Choroid plexus epithelial cell (primary cell): ENCODE results near the gene DNAH8.

Experiments
- DNase-seq: peaks from one replicate; pipeline ENCODE4 v3.0.0-alpha.2; 2010; ENCODE audit warnings: low read depth
- H3K4me3 ChIP-seq: 2 replicates; pipeline ENCODE4 v1.5.1; 2011; ENCODE audit warnings: low read depth, mild to moderate bottlenecking, control low read depth, low read length, moderate library complexity
- TF ChIP-seq, protein P1 (sequence below): conservative IDR thresholded peaks from 2 replicates; pipeline ENCODE4 v1.5.1; 2011; ENCODE audit warnings: low read depth, mild to moderate bottlenecking, control low read depth, inconsistent platforms, low read length, moderate library complexity

DNAH8 gene, protein sequence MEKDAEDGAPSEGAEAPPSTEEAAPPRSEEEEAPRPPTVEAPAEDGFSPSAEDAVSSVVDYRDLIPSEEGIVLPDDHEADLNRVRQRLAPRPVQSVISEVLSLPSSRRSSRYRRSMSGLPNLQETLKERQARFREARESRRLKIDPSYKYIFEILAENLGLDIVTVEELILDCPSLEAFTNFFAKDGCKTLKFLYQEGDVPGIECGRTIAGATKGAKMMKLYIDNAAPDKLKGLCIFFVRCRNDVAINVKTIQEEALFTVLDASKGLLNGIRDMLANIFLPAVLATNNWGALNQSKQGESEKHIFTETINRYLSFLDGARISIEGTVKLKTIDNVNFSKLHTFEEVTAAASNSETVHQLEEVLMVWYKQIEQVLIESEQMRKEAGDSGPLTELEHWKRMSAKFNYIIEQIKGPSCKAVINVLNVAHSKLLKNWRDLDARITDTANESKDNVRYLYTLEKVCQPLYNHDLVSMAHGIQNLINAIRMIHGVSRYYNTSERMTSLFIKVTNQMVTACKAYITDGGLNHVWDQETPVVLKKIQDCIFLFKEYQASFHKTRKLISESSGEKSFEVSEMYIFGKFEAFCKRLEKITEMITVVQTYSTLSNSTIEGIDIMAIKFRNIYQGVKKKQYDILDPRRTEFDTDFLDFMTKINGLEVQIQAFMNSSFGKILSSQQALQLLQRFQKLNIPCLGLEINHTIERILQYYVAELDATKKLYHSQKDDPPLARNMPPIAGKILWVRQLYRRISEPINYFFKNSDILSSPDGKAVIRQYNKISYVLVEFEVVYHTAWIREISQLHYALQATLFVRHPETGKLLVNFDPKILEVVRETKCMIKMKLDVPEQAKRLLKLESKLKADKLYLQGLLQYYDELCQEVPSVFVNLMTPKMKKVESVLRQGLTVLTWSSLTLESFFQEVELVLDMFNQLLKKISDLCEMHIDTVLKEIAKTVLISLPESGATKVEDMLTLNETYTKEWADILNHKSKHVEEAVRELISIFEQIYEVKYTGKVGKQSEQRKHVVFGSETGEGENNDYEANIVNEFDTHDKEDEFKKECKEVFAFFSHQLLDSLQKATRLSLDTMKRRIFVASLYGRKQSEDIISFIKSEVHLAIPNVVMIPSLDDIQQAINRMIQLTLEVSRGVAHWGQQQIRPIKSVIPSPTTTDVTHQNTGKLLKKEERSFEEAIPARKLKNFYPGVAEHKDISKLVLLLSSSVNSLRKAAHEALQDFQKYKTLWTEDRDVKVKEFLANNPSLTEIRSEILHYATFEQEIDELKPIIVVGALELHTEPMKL (N-terminal part only)

DNA sequence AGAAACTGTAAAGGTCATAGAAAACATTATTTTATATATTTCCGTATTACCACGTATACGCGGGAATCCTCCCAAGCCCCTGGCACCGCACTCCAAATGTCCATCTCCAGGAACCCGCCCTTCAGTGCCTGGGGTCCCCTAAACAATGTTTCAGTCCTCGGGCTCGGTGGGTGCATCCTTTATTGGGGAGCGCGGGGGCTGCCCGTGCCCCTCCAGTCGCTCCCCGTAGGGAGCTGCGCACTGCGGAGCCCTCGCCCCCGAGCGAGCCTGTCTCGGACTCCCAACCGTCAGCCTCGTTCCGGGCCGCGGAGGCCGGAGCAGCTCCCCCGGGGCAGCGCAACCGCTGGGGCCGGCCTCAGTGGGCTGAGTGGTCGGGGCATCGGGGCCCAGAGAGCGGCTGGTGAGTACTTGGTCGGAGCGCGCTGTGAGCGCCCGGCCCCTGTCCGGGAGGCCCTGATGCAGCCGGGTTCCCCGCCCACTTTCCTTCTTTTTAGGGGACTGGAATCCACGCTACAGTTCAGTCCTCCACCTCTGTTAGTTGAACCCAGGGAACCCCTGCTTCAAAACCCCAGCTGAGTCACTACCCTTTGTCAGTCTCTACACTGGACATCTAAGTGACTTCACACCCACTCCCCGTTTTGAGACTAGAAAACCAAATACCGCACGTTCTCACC, at the start of gene DNAH8:
DNAH8 (plus strand) TSS at position 296 of the 674 bp plus-strand sequence. CDS start 7,499 bp downstream, outside the sequence.
- no peak for DNase-seq
- H3K4me3 ChIP-seq, result peak within 1 kb of the TSS; percentile 55
- TF ChIP-seq, protein P1, sequence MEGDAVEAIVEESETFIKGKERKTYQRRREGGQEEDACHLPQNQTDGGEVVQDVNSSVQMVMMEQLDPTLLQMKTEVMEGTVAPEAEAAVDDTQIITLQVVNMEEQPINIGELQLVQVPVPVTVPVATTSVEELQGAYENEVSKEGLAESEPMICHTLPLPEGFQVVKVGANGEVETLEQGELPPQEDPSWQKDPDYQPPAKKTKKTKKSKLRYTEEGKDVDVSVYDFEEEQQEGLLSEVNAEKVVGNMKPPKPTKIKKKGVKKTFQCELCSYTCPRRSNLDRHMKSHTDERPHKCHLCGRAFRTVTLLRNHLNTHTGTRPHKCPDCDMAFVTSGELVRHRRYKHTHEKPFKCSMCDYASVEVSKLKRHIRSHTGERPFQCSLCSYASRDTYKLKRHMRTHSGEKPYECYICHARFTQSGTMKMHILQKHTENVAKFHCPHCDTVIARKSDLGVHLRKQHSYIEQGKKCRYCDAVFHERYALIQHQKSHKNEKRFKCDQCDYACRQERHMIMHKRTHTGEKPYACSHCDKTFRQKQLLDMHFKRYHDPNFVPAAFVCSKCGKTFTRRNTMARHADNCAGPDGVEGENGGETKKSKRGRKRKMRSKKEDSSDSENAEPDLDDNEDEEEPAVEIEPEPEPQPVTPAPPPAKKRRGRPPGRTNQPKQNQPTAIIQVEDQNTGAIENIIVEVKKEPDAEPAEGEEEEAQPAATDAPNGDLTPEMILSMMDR, result no peak

GRCh38 chr6:38671885-38672467, 43.1 kb upstream of the DNAH8 start:
- H3K4me3 ChIP-seq, result no peak overlapping the region
- TF ChIP-seq, protein P1, result peak; percentile 80
- peak; percentile 86 for DNase-seq

- TF ChIP-seq, protein P1, result no peak
- no peak for DNase-seq
- H3K4me3 ChIP-seq, result no peak overlapping the region
Measured at GRCh38 chr6:38673397-38674165, 41.5 kb upstream of the DNAH8 start.

DNA sequence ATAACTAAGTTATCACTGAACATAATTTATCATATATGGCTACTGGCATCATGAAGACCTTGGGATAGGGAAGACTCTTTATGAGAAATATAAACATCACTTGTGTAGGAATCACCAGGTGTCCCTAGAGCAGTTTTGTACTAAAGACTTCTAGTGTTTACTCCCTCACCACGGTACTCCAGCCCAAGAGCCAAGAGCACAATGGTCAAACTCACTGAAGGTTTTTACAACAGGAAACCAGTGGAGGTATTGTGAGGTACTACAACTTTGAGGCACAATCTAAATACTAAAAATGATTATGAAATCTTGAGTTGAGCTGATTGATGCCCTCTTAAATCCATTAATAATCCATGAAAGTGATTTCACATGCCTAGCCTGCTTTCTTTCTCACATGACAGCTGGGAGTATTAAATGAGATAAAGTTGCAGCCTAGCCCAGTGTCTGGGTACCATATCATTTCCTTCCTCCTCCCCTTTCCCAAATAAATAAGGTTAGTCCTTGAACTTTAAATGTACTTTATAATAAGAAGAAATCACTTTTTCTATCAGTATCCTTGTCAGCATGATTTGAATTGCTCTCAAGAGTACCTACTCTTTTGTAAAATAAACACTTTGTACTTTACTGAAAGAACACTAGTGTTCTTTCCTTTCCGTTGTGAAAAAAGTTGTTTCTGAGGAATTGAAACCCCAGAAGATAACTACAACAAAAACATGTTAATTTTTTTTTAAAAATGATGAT, 38.7 kb upstream of the DNAH8 start:
- TF ChIP-seq, protein P1, result no peak
- no peak for DNase-seq
- no peak overlapping the region for H3K4me3 ChIP-seq

DNA sequence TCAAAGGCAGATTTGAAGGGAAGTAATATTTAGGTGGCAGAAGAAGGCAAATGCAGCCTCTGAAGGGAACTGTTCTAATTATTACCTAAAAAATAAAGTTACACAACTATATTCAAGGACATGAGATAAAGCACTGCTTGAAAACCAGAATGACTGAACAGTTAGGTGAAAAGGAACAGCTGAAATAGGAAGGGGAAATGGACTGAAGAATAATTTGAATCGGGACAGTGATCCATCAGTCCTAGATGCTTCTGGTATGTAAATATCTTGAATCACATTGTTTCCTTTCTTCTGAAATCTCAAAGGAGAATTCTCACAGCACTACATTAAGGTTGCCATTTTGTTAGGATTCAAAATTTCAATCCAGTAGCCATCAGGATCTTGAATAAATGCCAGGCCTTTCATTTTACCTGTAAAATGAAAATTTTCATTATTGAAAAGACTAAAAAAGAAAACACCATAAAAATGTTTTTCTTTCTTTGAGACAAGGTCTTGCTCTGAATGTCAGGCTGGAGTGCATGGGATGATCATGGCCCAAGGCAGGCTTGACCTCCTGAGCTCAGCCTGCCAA, 38.1 kb upstream of the DNAH8 start:
- no peak for DNase-seq
- TF ChIP-seq, protein P1, result no peak
- no peak overlapping the region for H3K4me3 ChIP-seq
